ENCODE results near the gene NFS1.
"Not testable (repeated sequence)": the region's sequence is repeated elsewhere in the genome, so short reads cannot be mapped to it uniquely, and the experiment has no call there.

The NFS1 gene

GRCh38 chr20:35721621-35722020 is 22.5 kb upstream of the NFS1 start:
- Histone ChIP-seq H3K4me3 (replicated peaks; ENCODE audit: low read depth, low read length) (no peak overlapping the region), H3K36me3 (ENCODE audit: control insufficient read depth, insufficient read depth, low read length) (peaks cover 42% of the 10 kb centered on the region), H3K27me3 (replicated peaks; ENCODE audit: control insufficient read depth, insufficient read depth, low read length) (no peaks in the 10 kb centered on the region)
- TF ChIP-seq, protein P1, sequence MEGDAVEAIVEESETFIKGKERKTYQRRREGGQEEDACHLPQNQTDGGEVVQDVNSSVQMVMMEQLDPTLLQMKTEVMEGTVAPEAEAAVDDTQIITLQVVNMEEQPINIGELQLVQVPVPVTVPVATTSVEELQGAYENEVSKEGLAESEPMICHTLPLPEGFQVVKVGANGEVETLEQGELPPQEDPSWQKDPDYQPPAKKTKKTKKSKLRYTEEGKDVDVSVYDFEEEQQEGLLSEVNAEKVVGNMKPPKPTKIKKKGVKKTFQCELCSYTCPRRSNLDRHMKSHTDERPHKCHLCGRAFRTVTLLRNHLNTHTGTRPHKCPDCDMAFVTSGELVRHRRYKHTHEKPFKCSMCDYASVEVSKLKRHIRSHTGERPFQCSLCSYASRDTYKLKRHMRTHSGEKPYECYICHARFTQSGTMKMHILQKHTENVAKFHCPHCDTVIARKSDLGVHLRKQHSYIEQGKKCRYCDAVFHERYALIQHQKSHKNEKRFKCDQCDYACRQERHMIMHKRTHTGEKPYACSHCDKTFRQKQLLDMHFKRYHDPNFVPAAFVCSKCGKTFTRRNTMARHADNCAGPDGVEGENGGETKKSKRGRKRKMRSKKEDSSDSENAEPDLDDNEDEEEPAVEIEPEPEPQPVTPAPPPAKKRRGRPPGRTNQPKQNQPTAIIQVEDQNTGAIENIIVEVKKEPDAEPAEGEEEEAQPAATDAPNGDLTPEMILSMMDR (IDR thresholded peaks at IDR 0.05; ENCODE audit: insufficient read depth, low read length, poor library complexity, severe bottlenecking), result no peak
- DNase-seq (ENCODE audit: extremely low read depth, insufficient read length), result no peak

GRCh38 chr20:35721219-35721618 is 22.1 kb upstream of the NFS1 start:
- H3K27me3 ChIP-seq (replicated peaks; ENCODE audit: control insufficient read depth, insufficient read depth, low read length), result no peaks in the 10 kb centered on the region
- TF ChIP-seq, protein P1 (IDR thresholded peaks at IDR 0.05; ENCODE audit: insufficient read depth, low read length, poor library complexity, severe bottlenecking), result no peak
- H3K36me3 ChIP-seq (ENCODE audit: control insufficient read depth, insufficient read depth, low read length), result peaks cover 42% of the 10 kb centered on the region
- DNase-seq (ENCODE audit: extremely low read depth, insufficient read length), result no peak
- H3K4me3 ChIP-seq (replicated peaks; ENCODE audit: low read depth, low read length), result no peak overlapping the region

DNA sequence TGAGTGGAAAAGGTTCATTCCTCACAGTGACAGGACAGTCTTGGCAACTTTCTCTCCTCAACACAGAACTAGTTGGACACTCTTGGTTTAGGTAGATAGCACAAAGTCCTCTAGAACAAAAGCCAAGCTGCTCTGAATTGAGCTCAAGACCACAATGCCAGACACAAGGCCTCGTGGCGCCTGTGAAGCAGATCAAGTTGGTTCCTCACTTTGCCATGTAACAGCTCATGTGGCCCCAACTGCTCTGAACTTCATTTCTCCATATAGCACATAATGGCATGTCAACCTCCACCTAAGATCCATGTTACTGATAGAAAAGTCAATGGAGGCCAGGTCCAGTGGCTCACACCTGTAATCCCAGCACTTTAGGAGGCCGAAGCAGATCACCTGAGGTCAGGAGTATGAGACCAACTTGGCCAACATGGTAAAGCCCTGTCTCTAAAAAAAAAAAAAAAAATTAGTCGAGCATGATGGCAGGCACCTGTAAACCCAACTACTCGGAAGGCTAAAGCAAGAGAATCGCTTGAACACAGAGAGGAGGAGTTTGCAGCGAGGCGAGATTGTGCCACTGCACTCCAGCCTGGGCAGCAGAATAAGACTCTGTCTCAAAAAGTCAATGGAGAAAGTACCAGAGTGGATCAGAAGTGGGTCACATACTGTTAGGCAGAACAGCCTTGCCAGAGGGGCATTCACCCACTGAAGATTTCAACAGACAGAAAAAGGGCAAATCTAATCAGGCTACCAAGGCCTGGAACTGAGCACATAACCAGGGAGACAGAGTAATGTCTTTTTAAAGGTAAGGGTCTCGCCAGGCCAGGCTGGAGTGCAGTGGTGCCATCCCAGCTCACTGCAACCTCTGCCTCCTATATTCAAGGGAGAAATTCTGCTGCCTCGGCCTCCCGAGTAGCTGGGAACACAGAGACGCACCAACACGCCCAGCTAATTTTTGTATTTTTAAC is 21.3 kb upstream of the NFS1 start:
- Histone ChIP-seq H3K27me3 (replicated peaks; ENCODE audit: control insufficient read depth, insufficient read depth, low read length) (no peaks in the 10 kb centered on the region), H3K36me3 (ENCODE audit: control insufficient read depth, insufficient read depth, low read length) (peaks cover 44% of the 10 kb centered on the region), H3K4me3 (replicated peaks; ENCODE audit: low read depth, low read length) (no peak overlapping the region)
- TF ChIP-seq, protein P1 (IDR thresholded peaks at IDR 0.05; ENCODE audit: insufficient read depth, low read length, poor library complexity, severe bottlenecking), result no peak
- no peak for DNase-seq (ENCODE audit: extremely low read depth, insufficient read length)

DNA sequence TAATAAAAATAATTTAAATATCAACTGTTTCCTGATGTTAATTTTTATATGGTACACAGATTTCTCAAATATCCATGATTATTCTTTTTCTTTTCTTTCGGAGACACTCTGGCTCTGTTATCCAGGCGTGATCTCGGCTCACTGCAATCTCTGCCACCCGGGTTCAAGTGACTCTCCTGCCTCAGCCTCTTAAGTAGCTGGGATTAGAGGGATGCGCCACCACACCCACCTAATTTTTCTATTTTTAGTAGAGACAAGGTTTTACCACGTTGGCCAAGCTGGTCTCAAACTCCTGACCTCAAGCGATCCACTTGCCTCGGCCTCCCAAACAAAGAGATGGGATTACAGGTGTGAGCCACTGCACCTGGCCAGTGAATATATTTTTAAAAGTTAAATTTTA is 20.6 kb upstream of the NFS1 start:
- Histone ChIP-seq H3K36me3 (ENCODE audit: control insufficient read depth, insufficient read depth, low read length) (peaks cover 40% of the 10 kb centered on the region), H3K4me3 (replicated peaks; ENCODE audit: low read depth, low read length) (no peak overlapping the region), H3K27me3 (replicated peaks; ENCODE audit: control insufficient read depth, insufficient read depth, low read length) (no peaks in the 10 kb centered on the region)
- TF ChIP-seq, protein P1 (IDR thresholded peaks at IDR 0.05; ENCODE audit: insufficient read depth, low read length, poor library complexity, severe bottlenecking), result no peak
- DNase-seq (ENCODE audit: extremely low read depth, insufficient read length), result no peak

- Histone ChIP-seq H3K27me3 (replicated peaks; ENCODE audit: control insufficient read depth, insufficient read depth, low read length) (no peaks in the 10 kb centered on the region), H3K36me3 (ENCODE audit: control insufficient read depth, insufficient read depth, low read length) (peaks cover 38% of the 10 kb centered on the region), H3K4me3 (replicated peaks; ENCODE audit: low read depth, low read length) (no peak overlapping the region)
- TF ChIP-seq, protein P1 (IDR thresholded peaks at IDR 0.05; ENCODE audit: insufficient read depth, low read length, poor library complexity, severe bottlenecking), result no peak
- DNase-seq (ENCODE audit: extremely low read depth, insufficient read length), result no peak
Measured at GRCh38 chr20:35718972-35719635, 20.0 kb upstream of the NFS1 start.

DNA sequence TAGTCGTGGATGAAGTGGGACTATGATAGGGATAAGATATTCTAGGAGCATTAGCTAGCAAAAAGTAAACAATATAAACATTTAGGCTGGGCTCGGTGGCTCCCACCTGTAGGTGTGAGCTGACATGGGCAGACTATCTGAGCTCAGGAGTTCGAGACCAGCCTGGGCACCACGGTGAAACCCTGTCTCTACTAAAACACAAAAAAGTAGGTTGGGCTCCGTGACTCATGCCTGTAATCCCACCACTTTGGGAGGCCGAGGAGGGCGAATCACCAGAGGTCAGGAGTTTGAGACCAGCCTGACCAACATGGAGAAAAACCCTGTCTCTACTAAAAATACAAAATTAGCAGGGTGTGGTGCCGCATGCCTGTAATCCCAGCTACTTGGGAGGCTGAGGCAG is 19.2 kb upstream of the NFS1 start:
- peaks cover 36% of the 10 kb centered on the region for H3K36me3 ChIP-seq (ENCODE audit: control insufficient read depth, insufficient read depth, low read length)
- not testable (repeated sequence) for DNase-seq (ENCODE audit: extremely low read depth, insufficient read length); H3K27me3 ChIP-seq (replicated peaks; ENCODE audit: control insufficient read depth, insufficient read depth, low read length); H3K4me3 ChIP-seq (replicated peaks; ENCODE audit: low read depth, low read length)
